ENCODE data around the gene PAPPA.

PAPPA gene

DNA sequence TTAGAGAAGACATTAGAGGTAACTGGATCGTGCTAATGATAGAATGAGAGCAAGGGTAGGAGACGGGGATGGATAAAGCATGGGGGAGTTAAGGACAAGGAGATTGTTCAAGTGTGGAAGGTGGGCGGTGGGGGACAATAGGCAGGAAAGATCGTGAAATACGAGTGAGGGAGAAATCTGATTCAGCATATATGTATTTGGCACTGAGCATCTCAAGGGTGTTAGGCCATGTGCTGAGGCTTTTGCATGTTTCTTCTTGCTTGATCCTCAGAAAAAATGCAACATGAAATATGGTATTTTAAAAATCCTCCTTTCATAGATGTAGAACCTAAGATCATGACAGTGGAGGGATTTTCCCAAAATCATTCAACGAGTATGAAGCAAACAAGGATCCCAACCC lies 240.5 kb downstream of the PAPPA start:
- DNase-seq, result no peak

DNA sequence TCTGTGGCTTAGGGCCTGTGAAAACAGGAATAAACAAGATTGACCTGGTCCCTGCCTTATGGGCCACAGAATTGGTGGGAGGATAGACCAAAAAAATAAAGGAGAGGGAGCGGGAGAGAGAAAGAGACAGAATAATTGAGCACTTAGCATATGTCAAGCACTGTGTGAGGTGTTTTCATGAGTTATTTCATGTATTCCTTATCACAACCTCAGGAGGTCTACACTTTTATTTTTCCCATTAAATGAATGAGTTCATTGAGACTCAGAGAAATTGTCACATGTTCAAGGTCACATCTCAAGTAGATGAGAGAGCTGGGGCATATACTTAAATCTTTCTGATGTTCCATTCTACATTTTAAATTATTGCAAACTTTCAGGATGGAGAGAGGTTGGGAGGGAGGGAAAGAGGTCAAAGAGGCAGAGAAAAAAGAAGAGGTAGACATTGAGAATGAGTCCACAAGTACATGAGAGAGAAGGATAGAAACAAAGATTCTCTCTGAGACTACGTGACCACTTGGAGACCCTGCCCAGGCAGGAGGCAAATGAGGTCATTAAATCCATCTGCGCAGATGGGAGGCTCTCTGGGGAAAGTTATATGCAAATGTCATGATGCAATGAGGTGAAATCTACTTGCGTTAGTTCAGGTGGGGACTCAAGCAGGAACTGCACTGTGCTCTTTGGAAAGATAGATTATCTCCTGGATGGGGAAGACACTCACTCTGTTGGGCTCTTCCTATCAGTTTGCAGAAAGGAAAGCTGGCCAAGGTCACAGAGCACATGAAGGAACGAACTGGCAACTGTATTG lies 241.5 kb downstream of the PAPPA start:
- no peak for DNase-seq

DNA sequence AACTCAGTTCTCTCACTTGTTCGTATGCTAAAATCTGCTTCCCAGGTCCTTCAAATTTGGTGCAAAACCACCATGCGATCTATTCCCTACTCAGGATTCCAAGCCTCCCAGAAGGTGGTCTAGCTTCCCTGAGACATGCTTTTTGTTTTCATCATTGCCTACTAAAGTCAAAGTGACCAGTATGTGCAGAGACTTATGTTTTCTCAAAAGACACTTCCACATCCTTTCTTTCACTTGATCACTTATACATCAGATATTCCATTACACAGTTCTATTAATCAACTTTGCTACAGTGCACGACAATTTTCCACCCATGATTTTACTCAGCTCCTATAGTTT lies 242.1 kb downstream of the PAPPA start:
- DNase-seq, result no peak

DNA sequence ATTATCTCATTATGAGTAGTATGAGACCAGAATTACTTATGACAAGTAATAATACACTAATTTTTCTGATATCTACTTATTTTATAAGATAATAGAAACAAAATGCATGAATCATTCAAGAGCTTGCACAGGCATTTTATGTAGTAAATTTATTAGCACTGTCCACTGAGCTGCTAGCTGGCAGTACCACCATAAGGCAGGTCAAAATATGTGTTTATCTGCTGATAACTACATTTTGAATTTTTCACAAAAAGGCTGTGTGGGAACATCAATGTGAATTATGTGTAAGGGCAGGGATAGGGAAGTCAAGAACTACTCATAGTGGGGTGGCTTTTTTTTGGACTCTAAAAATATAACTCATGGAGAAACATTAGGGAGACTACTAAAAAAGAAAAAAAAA lies 249.6 kb downstream of the PAPPA start:
- DNase-seq, result no peak

DNA sequence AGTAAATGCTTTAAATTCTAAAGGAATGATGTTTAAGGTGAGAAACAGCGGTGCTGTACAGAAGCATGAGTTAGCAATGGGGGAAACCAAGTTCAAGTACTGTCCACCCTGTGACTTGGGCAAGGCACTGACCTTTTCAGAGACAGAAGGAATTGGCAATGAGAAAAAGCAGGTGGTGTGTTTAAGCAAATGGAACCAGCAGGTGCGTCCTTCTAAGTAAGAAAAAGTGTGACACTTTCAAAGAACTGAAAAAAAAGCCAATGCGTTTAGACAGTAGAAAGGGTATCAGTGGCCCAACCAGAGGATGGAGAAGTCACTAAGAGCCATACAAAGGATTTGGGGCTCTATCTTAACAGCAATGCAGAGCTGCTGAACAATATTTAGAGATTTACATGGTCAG lies 250.6 kb downstream of the PAPPA start:
- DNase-seq, result no peak

DNA sequence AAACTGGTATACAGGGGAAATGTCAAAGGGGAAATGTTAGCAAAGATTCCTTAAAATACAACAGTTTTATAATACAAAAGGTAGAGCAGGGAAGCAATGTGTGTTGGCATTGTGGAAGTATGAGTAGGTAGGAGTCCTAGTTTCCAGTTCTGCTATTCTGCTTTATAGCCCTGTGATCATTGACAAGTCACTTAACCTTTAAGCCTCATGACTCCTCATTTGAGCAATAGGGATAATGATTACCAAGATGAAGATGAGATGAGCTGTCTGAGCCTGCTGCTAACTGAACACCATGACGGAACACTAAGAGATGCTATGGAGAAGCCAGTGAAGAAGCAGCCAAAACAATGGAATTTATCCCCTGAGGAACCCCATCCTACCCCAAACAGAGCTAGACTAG lies 251.7 kb downstream of the PAPPA start:
- DNase-seq, result no peak

DNA sequence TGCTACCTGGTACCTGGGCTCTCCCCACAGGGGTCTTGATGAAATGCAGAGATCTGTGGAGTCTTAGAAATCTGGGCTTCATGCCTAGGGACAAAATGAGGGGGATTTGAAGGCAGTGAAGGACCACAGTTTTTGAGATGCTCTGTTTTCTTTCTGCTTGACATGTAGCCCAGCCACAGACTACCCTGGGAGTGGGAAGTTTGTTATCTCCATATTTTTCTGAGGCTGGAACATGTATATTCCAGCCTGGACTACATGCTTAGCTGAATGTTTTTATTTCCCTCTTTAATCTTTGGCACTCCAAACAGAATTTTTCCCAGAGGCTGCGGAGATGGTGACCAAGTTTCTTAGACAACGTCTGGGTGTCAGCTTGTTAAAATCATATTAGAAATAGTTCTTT lies 252.9 kb downstream of the PAPPA start:
- DNase-seq, result no peak

DNA sequence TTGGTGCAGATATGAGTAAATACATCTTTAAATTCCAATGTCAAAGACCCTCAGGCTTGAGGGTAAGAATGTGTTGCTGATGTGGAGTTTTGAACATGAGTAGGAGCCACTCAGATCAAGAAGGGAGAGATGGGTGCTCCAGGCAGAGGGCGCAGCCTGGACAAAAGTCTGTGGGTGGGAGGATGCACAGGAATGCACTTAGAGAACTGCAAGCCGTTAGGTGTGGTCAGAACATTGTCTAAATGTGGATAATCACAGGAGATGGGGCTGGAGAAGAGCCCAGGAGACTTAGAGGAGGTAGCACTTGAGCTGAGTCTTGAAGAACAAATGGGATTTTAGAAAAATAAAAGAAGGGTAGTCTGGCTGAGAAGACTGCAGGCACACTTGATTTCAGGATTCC lies 255.5 kb downstream of the PAPPA start:
- no peak for DNase-seq

DNA sequence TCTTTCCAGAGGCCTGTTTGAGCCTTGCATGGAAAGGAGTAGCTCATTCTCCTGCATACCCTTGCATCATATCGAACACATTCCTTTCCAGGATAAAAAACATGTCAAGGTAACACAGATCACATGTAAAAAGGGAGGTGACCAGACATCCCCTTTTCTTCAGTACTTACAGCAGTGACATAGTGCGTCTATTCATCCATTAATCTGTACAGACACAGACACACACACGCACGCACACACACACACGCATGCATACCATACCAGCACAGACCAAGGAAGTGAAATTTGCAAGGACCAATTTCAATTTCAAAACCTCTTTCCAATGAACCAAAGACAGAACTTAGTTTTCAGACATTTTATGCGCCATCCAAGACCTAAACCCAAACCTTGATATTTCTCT lies 256.0 kb downstream of the PAPPA start:
- DNase-seq, result no peak

DNA sequence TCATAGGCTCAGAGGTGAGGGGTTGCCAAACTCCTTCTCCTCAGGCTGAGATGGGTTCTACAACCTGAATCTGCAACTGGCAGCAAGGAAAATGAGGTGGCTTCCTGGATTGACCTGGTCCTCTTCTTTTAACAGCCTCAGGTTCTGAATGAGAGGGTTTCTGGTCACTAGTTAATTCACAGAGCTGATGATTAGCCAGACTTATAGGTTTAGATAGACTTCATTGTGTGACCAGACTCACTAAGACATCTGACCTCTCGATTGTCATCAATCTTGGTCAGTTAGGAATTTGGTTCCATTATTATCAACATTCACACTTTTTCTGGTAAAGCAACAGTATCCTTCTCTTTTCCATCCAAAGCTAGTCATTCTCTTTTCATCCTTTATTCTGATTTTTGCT lies 257.9 kb downstream of the PAPPA start:
- DNase-seq, result no peak

DNA sequence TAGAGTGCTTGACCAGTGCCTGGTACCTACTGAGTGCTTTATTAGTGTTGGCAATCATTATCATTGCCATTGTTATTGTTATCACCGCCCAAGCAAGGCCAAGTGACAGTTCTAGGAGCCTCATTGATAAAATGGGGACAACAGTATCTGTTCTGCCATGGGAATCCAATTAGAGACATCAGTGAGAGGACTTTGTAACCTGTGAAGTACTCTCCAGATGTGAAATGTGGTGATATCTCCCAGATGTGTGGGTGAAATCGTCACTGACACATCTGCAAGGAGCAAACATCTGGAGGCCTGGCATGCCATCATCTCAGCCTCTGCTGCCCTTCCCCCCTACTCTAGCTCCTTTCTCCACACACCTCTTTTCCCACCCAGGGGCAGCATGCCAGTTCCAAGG lies 260.8 kb downstream of the PAPPA start:
- no peak for DNase-seq

DNA sequence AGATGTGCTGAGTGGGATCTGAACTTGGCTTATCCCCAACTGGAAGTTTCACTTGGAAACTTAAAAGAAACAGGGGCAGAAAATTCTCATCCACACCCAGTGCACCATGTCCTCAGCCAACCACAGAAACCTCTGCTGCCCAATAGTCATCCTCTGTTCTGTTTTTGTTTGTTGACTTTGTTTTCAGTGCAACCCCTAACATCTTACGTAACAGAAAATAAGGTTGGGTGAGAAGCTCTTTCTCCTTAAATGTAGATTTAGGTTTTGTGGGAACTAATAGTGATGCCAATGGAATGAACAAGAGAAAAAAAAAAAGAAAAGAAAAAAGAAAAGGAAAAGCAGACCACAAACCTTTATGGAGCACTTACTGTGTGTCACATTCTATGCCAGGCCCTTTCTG lies 262.8 kb downstream of the PAPPA start:
- no peak for DNase-seq

DNA sequence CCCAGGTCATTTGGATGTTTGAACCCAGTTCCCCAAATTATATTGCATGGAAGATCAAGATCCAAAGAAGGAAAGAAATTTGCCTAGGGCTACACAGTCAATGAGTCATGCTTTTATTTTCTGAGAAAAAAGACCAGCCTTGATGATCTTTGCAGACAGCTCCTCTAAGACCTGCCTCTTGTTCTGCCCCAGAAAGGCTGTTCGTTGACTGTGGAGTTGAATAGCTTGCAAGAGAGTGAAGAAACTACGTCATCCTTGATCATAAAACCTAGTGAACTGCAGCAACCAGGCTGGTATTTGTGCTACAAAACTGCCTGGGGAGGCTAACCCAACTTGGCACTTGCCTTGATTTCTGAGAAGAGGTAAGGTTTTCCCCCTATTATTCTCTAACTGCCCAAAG lies 263.9 kb downstream of the PAPPA start:
- DNase-seq, result no peak

DNA sequence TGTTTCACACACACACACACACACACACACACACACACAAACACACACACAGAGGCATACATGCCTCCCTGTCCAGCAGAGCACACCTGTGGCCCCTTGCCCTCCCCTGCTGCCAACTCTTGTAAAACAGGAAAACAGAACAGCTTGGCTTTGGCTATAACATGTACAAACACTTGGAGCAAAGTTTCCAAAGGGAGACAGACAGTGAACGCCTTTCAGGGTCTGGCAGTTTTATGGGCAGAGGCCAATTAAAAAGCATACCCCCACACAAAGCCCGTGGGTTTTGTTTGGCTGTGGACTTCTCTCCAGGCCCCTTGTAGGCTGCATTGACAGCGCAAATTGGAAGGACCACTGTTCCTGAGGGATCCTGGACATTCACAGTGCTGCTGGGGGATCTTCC lies 265.6 kb downstream of the PAPPA start:
- DNase-seq, result no peak

DNA sequence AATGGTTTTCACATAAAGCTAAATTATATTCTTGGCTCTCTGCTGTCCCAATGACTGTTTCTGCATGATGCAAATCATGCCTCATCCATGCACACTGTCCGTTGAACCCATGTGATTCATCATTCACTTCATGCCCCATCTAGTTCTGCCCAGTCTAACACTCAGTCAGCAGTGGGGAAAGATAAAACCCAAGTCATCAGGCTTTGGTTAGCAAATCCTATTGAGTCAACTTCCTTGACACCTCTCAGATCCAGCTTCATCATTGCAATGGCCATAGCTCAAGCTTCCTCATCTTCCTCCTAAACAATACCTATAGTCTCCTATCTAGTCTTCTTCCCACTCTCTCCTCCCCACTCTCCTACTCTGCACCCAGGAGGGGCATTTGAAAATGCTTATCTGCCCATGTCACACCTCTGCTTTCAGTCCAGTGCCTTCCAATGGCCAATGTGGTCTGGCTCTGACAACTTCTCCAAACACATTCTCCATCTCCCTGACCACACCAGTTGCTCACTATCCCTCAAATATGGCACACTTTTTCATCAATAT lies 267.5 kb downstream of the PAPPA start:
- DNase-seq, result no peak

DNA sequence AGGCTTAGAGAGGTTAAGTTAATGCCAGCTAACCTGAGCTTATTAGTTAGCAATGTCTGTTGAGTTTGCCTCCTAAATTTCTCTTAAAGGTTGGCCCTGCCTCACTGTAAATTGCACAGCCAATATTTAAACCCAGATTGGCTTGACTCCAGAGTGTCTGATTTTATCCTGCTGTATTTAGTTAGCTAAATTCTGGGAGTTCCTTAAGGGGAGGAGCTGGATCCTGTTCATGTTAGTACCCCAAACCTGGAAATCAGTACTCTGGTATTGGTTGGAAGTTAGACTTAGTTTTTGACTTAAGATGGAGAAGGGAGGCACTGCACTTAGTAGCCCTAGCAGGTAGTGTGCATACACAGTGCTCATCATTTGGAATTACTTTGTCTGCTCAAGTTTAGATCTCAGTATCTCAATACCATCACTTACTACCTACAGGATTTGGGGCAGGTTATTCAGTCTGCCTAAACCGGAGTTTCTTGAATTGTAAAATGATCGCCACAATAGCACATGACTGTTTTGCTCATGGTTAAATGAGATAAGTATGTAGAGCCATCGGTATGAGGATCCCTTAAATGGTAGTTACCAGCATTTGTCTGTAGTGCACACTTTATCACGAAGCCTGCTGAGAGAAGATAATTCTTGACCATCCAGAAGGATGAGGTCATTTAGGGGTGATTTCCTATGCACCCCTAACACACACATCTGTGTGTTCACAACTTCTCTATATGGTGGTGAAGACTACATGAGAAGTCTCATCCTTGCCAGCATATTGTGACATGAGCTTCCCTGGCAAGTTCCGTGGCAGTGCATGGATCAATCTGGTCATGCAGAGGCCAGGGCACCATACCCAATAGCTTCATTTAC lies 268.8 kb downstream of the PAPPA start:
- DNase-seq, result no peak

DNA sequence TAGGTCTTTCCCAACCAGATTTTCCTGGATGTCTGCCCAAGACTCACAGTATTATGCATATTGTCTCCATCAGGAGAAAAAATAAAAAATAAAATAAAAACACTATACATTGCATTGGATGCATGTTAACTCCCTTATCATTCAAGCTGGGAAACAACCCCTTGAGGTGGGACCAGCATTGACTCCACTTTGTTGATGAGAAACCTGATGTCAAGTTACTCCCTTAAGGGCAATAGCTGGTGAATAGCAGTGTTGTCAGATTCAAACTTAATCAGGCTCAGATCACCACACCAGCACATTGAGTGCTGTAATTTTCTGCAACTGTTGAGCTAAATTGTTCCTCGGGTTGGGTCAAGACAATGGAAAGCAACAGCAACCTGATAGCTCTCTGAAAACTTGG lies 269.6 kb downstream of the PAPPA start:
- DNase-seq, result no peak

DNA sequence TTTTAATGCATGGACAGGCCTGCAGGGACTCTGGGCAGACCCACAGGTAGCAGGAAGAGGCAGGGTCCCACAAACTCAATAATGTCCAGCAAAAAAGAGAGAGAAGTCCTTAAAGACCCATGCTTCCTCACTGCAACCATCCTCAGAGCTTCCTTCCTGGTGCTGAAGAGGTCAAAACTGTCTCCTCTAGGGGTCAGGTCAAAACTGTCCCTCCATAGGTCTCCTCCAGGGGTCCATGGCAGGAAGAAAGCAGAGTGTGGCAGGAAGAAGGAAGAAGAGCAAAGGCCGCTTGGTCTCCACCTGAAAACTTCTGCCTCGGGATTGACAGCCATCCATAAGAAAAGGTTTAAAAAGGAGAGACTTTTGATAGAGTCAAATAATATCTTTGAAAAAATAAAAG lies 271.7 kb downstream of the PAPPA start:
- DNase-seq, result no peak

DNA sequence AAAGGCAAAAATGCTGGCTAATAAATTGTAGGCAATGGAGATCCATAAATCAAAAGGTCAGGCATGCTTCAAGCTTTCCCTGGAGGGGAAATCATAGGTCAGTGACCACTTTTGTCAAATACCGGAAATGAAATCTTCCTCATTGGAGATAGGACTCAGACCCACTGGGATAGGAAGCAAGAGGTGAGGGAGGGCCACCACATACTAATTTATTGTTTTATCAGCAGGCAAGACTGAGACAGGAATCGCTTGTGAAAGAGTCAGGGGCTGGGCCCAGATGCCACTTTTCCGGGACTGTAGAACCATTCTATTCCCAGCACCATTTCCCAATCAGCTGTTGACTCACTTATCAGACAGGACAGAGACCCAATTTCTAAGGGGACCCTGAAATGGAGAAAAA lies 277.3 kb downstream of the PAPPA start:
- DNase-seq, result no peak

DNA sequence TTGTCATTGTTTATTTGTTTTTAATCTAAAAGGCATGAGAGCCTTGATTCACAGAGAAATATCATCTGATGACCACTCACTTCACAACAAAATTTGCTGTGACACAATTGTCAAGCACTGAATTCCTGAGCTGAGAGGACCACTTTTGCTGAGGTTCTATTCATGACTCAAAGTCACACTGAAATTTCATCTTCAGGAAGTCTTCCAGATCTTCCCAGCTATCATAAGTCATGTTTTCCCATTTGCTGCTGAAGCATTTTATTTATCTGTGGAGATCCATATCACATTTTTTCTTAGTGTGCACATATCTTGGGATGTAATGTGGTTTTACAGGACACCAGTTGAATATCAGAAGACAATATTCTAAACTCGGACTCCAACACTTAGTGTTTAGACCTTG lies 278.5 kb downstream of the PAPPA start:
- DNase-seq, result no peak

DNA sequence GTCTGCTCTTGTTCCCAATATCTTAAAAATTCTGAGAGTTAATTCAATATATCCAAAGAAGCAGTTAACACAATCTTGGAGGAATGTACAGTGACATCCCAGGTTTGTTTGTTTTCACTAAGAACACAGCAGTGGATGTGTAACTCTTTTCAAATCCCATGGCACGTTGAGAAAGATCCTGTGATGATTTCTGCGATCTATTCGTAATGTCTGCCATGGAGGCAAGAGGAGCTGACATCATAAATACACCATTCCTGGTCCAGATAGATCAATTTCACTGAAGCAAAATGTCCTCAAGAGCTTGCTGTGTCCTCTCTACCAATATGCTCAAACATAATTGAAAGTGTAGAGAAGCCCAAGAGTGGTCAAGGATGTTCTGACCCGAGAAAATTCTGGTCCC lies 280.7 kb downstream of the PAPPA start:
- DNase-seq, result no peak

DNA sequence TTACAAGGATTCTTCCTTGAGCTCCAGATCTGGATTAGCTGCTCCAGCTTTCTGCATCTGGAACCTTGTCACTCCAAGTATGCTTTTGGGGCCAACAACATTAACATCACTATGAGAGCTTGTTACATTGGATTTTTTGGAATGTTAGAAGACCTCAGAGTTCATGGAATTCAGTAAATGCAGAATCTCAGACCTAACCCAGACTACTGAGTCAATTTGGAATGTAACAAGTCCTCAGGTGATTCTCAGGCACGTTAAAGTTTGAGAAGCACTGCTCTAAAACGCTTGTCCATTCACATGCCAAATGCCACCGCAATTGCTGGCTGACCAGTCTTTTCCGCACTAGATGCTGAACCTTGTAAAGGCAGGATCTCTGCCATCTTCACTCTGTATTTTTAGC lies 282.1 kb downstream of the PAPPA start:
- no peak for DNase-seq

DNA sequence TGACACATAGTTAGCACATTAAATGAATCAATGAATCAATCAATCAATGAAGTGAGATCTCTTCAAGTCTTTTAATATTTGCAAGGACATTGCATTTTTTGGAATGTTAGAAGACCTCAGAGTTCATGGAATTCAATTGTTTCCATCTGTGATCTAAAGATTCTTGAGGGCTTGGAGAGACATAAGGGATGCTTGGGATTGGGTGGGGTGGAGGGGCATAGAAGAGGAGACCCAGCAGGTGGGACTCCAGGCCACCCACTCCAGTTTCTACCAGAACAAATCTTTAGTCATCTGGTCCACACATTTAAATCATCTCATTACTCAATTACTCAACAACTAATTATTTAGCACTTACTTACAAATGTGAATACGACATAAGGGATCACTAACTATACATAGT lies 282.5 kb downstream of the PAPPA start:
- DNase-seq, result no peak

Measured in NCI-H187 (cell line).